AG04449 (cell line): ENCODE data around the gene CPE.

Experiments used
- CTCF ChIA-PET: fragments of 350-600 bp; formaldehyde crosslinking; extraction: SDS; loops from one replicate; lab custom pipeline; 2021; ENCODE audit warnings: antibody characterized with exemption; lab: Yijun Ruan, JAX
- POLR2A ChIA-PET: fragments of 400-600, 350-600 bp; formaldehyde crosslinking; extraction: SDS; loops from one replicate; lab custom pipeline; 2020; ENCODE audit warnings: antibody characterized with exemption, inconsistent platforms; lab: Yijun Ruan, JAX
- DNase-seq: peaks from one replicate; pipeline ENCODE4 v3.0.0-alpha.2; 2010; ENCODE audit warnings: low read depth, low spot score
- H3K4me3 ChIP-seq: 2 replicates; pipeline ENCODE4 v1.5.1; 2011; ENCODE audit warnings: low read depth, mild to moderate bottlenecking, control low read depth, low read length
- CTCF ChIP-seq: IDR thresholded peaks from one replicate; pipeline ENCODE4 v1.5.1; 2011; ENCODE audit warnings: mild to moderate bottlenecking, moderate library complexity, low read length, control low read depth, inconsistent platforms; ENCODE audit not compliant: insufficient read depth; ENCODE audit errors: missing control alignments

Gene CPE

GRCh38 chr4:165437691-165438090 lies 58.9 kb downstream of the CPE start:
- no peak for DNase-seq
- no peak for TF ChIP-seq CTCF
- ChIA-PET CTCF (no interaction called here), POLR2A (no interaction called here)
- H3K4me3 ChIP-seq, result no peak overlapping the region

DNA sequence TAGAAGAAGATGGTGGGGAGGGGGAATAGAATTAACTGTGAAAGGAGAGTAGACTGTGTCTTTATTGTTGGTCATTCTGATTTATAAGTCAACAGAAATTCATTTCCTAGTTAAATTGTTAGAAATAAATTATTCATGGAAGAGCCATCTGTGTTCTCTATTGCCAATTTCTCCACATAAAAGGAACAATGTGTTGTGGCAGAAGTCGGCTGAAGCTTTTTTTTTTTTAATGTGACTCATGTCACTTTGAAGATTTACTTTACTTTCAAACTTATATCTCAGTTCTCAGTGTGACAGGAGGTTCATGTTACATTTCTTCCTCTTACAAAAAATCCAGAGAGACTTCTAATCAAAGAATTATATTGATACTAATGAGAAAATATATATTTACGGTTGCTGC lies 60.5 kb downstream of the CPE start:
- TF ChIP-seq CTCF, result no peak
- CTCF ChIA-PET, result no interaction called here
- no peak overlapping the region for H3K4me3 ChIP-seq
- no peak for DNase-seq
- POLR2A ChIA-PET, result no interaction called here

- POLR2A ChIA-PET, result no interaction called here
- no peak for DNase-seq
- CTCF ChIA-PET, result no interaction called here
- TF ChIP-seq CTCF, result no peak
- H3K4me3 ChIP-seq, result no peak overlapping the region
These were observed 61.2 kb downstream of the CPE start for GRCh38 chr4:165439981-165440380.

- TF ChIP-seq CTCF, result no peak
- CTCF ChIA-PET, result no interaction called here
- no peak for DNase-seq
- H3K4me3 ChIP-seq, result no peak overlapping the region
- POLR2A ChIA-PET, result no interaction called here
These were observed 61.8 kb downstream of the CPE start for GRCh38 chr4:165440415-165441158.

DNA sequence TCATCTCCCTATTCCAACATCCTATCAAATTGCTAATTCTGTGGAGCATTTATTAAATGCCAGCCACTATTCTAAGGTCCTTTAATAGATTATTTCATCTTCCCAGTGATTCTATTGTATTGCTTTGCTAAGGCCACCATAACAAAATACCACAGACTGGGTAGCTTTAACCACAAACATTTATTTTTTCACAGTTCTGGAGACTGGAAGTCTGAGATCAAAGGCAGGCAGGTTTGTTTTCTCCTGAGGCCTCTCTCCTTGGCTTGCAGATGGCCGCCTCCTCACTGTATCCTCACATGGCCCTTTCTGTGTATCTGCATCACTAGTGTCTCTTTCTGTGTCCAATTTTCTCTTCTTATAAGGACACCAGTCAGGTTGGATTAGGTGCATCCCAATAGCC lies 64.5 kb downstream of the CPE start:
- POLR2A ChIA-PET, result no interaction called here
- DNase-seq, result no peak
- H3K4me3 ChIP-seq, result no peak overlapping the region
- CTCF ChIA-PET, result no interaction called here
- TF ChIP-seq CTCF, result no peak

- H3K4me3 ChIP-seq, result no peak overlapping the region
- ChIA-PET POLR2A (no interaction called here), CTCF (no interaction called here)
- DNase-seq, result no peak
- no peak for TF ChIP-seq CTCF
These were observed 69.9 kb downstream of the CPE start for GRCh38 chr4:165448700-165449099.
